Liver (tissue), 9 donors: Measurements from ENCODE around the gene MINDY1. TPM values are rescaled to one million over a fixed set of nuclear protein-coding genes. Genes with fewer than 3 reads are reported as not detected.

Experiments used
- DNase-seq: peaks from one replicate; pipeline ENCODE4 v3.0.0-alpha.2; 2017; ENCODE audit warnings: low spot score
- H3K27ac ChIP-seq, 2 donors: one replicate each; pipeline ENCODE4 v1.7.0; 2013; ENCODE audit warnings: inconsistent platforms in 2 of 2, low read length in 2 of 2, control low read depth in 1 of 2, low read depth in 1 of 2, mild to moderate bottlenecking in 1 of 2
- H3K27me3 ChIP-seq, 4 donors: one replicate each; pipeline versions ENCODE4 v1.6.1 to v1.7.0; 2013; ENCODE audit warnings: low read length in 3 of 4, inconsistent platforms in 1 of 4, mild to moderate bottlenecking in 1 of 4, moderate library complexity in 1 of 4; ENCODE audit not compliant: control insufficient read depth in 4 of 4, insufficient read depth in 4 of 4
- H3K36me3 ChIP-seq, 4 donors: one replicate each; pipeline versions ENCODE4 v1.6.1 to v1.7.0; 2013; ENCODE audit warnings: low read length in 3 of 4, mild to moderate bottlenecking in 3 of 4, low read depth in 1 of 4, moderate library complexity in 1 of 4; ENCODE audit not compliant: control insufficient read depth in 4 of 4, insufficient read depth in 3 of 4
- H3K4me1 ChIP-seq, 4 donors: one replicate each; pipeline versions ENCODE4 v1.6.1 to v1.7.0; 2013; ENCODE audit warnings: low read length in 3 of 4, mild to moderate bottlenecking in 3 of 4, moderate library complexity in 1 of 4; ENCODE audit not compliant: control insufficient read depth in 4 of 4, insufficient read depth in 4 of 4
- H3K4me3 ChIP-seq, 3 donors: one replicate each; pipeline versions ENCODE4 v1.6.1 to v1.7.0; 2013; ENCODE audit warnings: low read length in 3 of 3, control low read depth in 1 of 3, low read depth in 1 of 3, mild to moderate bottlenecking in 1 of 3
- H3K9ac ChIP-seq, 2 donors: one replicate each; pipeline ENCODE4 v1.7.0; 2013; ENCODE audit warnings: low read length in 2 of 2, mild to moderate bottlenecking in 2 of 2, moderate library complexity in 2 of 2, control low read depth in 1 of 2, low read depth in 1 of 2
- H3K9me3 ChIP-seq, 4 donors: one replicate each; pipeline versions ENCODE4 v1.6.1 to v1.7.0; 2013; ENCODE audit warnings: low read length in 3 of 4; ENCODE audit not compliant: control insufficient read depth in 4 of 4
- CTCF ChIP-seq: fragments of 150-350 bp; IDR thresholded peaks from 2 replicates; pipeline ENCODE4 v1.5.1; 2017; ENCODE audit warnings: improper control_type of control experiment, low read depth, low read length; ENCODE audit not compliant: missing input control
- FOXA1 ChIP-seq: IDR thresholded peaks from 2 replicates; pipeline ENCODE4 v1.6.1; 2016; ENCODE audit warnings: antibody characterized with exemption
- FOXA2 ChIP-seq: IDR thresholded peaks from 2 replicates; pipeline ENCODE4 v1.6.1; 2016; ENCODE audit warnings: antibody characterized with exemption
- GABPA ChIP-seq, 2 donors: IDR thresholded peaks in 1 of 2; conservative IDR thresholded peaks in 1 of 2; 2 replicates each; pipeline ENCODE4 v1.6.1; 2016; ENCODE audit warnings: antibody characterized with exemption in 2 of 2, mild to moderate bottlenecking in 1 of 2, moderate library complexity in 1 of 2
- HNF4A ChIP-seq, 2 donors: conservative IDR thresholded peaks; 2 replicates each; pipeline ENCODE4 v1.6.1; 2016; ENCODE audit warnings: antibody characterized with exemption in 2 of 2, mild to moderate bottlenecking in 2 of 2
- HNF4G ChIP-seq: IDR thresholded peaks from 2 replicates; pipeline ENCODE4 v1.6.1; 2016; ENCODE audit warnings: antibody characterized with exemption
- JUND ChIP-seq, 2 donors: IDR thresholded peaks; 2 replicates each; pipeline ENCODE4 v1.6.1; 2016; ENCODE audit warnings: antibody characterized with exemption in 2 of 2
- MAX ChIP-seq: IDR thresholded peaks from 2 replicates; pipeline ENCODE4 v1.6.1; 2016; ENCODE audit warnings: antibody characterized with exemption
- NR2F2 ChIP-seq: IDR thresholded peaks from 2 replicates; pipeline ENCODE4 v1.6.1; 2016; ENCODE audit warnings: antibody characterized with exemption
- REST ChIP-seq: IDR thresholded peaks from 2 replicates; pipeline ENCODE4 v1.6.1; 2016; ENCODE audit warnings: antibody characterized with exemption, mild to moderate bottlenecking
- RXRA ChIP-seq, 2 donors: IDR thresholded peaks; 2 replicates each; pipeline ENCODE4 v1.6.1; 2017 to 2018; ENCODE audit warnings: antibody characterized with exemption in 2 of 2, mild to moderate bottlenecking in 1 of 2
- SP1 ChIP-seq: IDR thresholded peaks from 2 replicates; pipeline ENCODE4 v1.6.1; 2018; ENCODE audit warnings: antibody characterized with exemption, mild to moderate bottlenecking
- TAF1 ChIP-seq: conservative IDR thresholded peaks from 2 replicates; pipeline ENCODE4 v1.6.1; 2016; ENCODE audit warnings: antibody characterized with exemption, mild to moderate bottlenecking
- YY1 ChIP-seq: IDR thresholded peaks from 2 replicates; pipeline ENCODE4 v1.6.1; 2016; ENCODE audit warnings: antibody characterized with exemption, mild to moderate bottlenecking
- WGBS: extraction: QIAGEN DNeasy Blood & Tissue Kit; methylation state at CpG from one replicate; pipeline ENCODE4 v1.1.7; 2013; 5-methylcytosine and 5-hydroxymethylcytosine counted together
- polyA plus RNA-seq, 2 donors: library from polyadenylated mRNA; stranded (reverse) in 1 of 2; unstranded in 1 of 2; fragments of 200-250 nt in 1 of 2; fragments of >200 nt in 1 of 2; fragmentation: Nextera tagmentation in 1 of 2; extraction: Ambion mirVana in 1 of 2; gene quantifications; one replicate each; pipeline versions ENCODE4 v1.2.1 to v1.2.3, GENCODE V29; 2013 to 2015
- total RNA-seq, 2 donors: library from RNA; depleted of rRNA; stranded (reverse); fragments of >200 nt; gene quantifications; one replicate each; pipeline ENCODE4 v1.2.3, GENCODE V29; 2014
- TF ChIP-seq, protein P1 (sequence below): IDR thresholded peaks from 2 replicates; pipeline ENCODE4 v1.6.1; 2016; ENCODE audit warnings: antibody characterized with exemption
- TF ChIP-seq, protein P2 (sequence below): IDR thresholded peaks from 2 replicates; pipeline ENCODE4 v1.6.1; 2016; ENCODE audit warnings: antibody characterized with exemption
- donor health status: healthy.
- donor health status: healthy.
- donor health status: healthy.
- donor health status: healthy.
- donor health status: healthy.

The MINDY1 gene
- total and polyA plus RNA-seq, 4 donors, result 7.3 to 21.3 (median 9.0) TPM

GRCh38 chr1:150999926-151000325 is 6.8 kb downstream of the MINDY1 start:
- H3K4me3 ChIP-seq, result no peak overlapping the region
- no peak overlapping the region for H3K9ac ChIP-seq
- TF ChIP-seq NR2F2, result no peak
- TF ChIP-seq FOXA2, result no peak
- TF ChIP-seq FOXA1, result no peak
- TF ChIP-seq CTCF, result no peak
- TF ChIP-seq JUND (IDR thresholded peaks at IDR 0.05), result no peak
- TF ChIP-seq SP1, result no peak
- no peak for TF ChIP-seq RXRA (IDR thresholded peaks at IDR 0.05)
- TF ChIP-seq HNF4A (conservative IDR thresholded peaks at IDR 0.05), result no peak
- no peak for TF ChIP-seq HNF4G
- no peak for TF ChIP-seq TAF1
- TF ChIP-seq REST, result no peak
- TF ChIP-seq, protein P1, sequence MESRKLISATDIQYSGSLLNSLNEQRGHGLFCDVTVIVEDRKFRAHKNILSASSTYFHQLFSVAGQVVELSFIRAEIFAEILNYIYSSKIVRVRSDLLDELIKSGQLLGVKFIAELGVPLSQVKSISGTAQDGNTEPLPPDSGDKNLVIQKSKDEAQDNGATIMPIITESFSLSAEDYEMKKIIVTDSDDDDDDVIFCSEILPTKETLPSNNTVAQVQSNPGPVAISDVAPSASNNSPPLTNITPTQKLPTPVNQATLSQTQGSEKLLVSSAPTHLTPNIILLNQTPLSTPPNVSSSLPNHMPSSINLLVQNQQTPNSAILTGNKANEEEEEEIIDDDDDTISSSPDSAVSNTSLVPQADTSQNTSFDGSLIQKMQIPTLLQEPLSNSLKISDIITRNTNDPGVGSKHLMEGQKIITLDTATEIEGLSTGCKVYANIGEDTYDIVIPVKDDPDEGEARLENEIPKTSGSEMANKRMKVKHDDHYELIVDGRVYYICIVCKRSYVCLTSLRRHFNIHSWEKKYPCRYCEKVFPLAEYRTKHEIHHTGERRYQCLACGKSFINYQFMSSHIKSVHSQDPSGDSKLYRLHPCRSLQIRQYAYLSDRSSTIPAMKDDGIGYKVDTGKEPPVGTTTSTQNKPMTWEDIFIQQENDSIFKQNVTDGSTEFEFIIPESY, result no peak
- TF ChIP-seq YY1, result no peak
- TF ChIP-seq GABPA (IDR thresholded peaks at IDR 0.05 in 1 of 2, conservative IDR thresholded peaks at IDR 0.05 in 1 of 2), result no peak
- TF ChIP-seq, protein P2, sequence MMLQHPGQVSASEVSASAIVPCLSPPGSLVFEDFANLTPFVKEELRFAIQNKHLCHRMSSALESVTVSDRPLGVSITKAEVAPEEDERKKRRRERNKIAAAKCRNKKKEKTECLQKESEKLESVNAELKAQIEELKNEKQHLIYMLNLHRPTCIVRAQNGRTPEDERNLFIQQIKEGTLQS, result no peak
- no peak for TF ChIP-seq MAX
- H3K9me3 ChIP-seq, result no peaks in the 10 kb centered on the region
- H3K27me3 ChIP-seq, result no peaks in the 10 kb centered on the region
- 94% methylated on average over 2 of the region's 2 CpGs for WGBS
- H3K36me3 ChIP-seq, result peaks cover 6 to 52% (median 39%) of the 10 kb centered on the region in 4 donors
- peaks cover 6 to 27% (median 19%) of the 10 kb centered on the region in 4 donors for H3K4me1 ChIP-seq
- no peak overlapping the region for H3K27ac ChIP-seq
- DNase-seq, result no peak
